ENCODE data around the gene ACOD1.
"Not testable (repeated sequence)": the region's sequence is repeated elsewhere in the genome, so short reads cannot be mapped to it uniquely, and the experiment has no call there.

The ACOD1 gene

DNA sequence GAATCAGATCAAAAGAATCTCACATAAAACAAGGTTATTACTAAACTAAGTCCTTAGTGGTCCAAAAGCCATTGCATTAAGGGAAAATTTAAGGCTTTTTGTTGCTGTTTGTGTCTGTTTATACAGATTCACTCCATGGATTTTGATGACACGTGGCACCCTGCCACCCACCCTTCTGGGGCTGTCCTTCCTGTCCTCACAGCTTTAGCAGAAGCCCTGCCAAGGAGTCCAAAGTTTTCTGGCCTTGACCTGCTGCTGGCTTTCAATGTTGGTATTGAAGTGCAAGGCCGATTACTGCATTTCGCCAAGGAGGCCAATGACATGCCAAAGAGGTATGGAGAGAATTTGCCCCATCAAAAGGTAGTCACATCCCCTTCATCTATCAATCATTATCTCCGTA lies 6.9 kb downstream of the ACOD1 start:
- DNase-seq: no peak

DNA sequence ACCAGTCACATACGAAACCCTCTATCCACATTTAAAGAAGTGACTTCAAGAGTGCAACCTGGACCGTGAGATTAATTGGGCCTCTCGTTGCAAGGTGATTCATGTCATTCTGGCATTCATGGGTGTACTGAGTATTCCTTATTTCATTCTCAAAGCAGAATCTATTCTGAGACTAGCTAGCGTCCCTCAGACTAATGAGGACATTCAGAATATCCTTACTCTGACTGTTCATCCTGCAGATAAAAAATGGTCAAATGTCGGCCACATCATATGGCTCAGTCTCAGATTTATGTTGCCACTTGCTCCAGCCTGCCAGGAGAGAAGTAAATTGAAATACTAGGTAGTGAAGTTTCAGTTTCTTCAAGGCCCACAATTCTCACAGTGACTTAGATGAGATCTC lies 7.3 kb downstream of the ACOD1 start:
- DNase-seq: no peak

DNA sequence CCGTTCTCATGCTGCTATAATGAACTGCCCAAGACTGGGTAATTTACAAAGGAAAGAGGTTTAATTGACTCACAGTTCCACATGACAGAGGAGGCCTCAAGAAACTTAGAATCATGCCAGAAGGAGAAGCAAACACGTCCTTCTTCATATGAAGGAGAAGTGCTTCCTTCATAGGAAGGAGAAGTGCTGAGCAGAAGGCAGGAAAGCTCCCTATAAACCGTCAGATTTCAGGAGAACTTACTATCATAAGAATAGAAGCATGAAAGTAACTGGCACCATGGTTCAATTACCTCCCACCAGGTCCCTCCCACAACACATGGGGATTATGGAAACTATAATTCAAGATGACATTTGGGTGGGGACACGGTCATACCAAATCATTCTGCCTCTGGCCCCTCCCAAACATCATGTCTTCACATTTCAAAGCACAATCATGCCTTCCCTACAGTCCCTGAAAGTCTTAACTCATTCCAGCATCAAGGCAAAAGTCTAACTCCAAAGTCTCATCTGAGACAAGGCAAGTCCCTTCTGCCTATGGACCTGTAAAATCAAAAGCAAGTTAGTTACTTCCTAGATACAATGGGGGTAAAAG lies 10.6 kb downstream of the ACOD1 start:
- DNase-seq: no peak

DNA sequence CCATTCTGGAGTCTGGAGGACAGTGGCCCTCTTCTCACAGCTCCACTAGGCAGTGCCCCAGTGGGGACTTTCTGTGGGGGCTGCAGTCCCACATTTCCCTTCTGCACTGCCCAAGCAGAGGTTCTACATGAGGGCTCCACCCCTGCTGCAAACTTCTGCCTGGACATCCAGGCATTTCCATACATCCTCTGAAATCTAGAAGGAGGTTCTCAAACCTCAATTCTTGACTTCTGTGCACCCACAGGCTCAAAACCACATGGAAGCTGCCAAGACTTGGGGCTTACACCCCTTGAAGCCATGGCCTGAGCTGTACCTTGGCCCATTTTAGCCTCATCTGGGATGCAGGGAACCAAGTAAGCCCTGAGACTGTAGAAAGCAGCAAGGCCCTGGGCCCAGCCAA lies 11.4 kb downstream of the ACOD1 start:
- not testable (repeated sequence) for DNase-seq

DNA sequence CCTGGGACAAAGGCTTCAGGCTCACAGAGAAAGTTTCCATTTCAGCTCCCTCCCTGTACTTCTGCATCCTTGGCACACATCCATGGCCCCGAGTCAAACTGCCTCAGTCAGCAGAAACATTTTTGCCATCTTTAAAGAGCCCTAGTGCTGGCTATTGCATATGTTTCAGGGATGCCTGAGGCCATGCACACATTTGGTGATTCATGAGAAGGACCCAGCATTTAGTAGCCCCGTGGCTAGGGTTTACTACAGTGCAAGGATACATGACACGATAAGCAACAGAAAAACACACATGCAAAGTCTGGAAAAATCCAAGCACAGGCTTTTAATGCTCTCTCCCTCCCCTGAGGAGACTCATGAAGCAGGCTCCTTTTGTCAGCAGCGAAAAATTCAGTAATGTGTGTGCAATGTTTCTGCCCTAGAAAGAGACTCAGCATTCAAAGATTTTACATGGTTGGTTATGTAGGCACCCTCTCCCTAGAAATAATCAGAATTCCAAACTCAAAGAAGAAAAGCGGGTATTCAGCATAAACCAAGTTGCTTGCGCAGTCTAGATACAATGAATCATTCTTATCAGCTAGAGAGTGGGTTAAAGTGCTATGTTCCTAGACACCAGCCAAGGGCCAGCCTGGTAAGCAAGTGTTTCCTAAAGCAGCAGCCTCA lies 17.6 kb downstream of the ACOD1 start:
- DNase-seq: no peak

DNA sequence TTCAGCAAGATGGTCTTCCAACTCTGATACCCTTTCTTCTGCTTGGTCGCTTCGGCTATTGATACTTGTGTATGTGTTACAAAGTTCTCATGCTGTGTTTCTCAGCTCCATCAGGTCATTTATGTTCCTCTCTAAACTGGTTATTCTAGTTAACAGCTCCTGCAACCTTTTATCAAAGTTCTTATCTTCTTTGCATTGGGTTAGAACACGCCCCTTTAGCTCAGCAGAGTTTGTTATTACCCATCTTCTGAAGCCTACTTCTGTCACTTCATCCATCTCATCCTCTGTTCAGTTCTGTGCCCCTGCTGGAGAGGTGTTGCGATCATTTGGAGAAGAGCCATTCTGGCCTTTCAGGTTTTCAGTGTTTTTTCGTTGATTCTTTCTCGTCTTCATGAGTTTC lies 18.7 kb downstream of the ACOD1 start:
- DNase-seq: no peak

DNA sequence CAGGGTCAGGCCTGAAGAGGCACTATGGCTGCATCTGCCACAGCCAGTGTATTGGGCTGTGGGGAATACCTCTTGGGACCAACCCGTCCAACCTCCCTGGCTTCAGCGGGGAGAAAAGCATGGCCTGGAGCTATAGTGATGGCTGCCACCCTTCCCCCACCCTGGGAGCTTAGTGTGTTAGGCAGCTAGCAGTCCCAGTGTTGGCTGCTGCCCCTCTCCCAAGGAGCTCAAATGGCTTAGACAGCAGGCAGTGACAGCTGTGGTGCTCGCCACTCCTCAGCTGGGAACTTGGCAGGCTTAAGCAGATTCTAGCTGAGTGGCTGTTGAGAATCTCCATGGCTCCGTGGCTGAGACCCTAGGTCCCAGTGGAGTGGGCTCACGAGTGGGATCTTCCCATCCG lies 19.7 kb downstream of the ACOD1 start:
- no peak for DNase-seq

DNA sequence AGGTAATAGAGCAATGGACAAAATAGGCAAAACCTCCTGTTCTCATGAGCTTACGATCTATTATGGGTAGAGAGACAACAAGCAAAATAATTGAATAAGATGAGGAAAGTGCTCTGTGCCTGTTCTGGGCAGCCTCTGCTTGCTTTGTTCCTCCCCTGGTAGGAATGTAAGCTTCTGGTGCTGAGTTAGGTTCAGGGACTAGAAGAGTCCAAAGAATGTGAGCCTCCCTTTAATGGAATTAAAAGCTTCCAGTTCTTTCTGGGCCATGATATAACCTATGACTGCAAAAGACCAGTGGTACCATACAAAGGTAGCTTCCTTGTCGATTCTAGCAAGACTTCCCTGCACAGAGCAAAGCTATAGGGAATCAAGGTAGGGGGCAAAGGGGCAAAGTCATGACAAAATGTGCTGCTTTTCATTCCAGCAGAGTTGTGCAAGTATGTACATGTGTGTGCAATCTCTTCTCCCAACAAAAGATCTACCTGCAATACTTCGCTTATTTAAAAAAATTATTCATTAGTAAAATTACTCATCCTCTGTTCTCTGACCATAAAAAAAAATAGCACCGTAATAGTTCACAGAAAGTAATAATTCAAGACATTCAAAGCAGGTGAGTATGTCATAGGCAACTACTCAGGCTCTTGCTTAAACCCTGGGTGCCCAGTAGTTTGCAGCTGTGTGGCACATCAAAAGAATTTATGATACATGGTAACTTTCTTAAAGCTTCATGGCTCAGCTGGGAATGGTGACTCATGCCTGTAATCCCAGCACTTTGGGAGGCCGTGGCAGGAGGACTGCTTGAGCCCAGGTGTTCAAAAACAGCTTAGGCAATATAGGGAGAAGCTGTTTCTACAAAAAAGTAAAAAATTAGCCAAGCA lies 21.4 kb downstream of the ACOD1 start:
- no peak for DNase-seq

DNA sequence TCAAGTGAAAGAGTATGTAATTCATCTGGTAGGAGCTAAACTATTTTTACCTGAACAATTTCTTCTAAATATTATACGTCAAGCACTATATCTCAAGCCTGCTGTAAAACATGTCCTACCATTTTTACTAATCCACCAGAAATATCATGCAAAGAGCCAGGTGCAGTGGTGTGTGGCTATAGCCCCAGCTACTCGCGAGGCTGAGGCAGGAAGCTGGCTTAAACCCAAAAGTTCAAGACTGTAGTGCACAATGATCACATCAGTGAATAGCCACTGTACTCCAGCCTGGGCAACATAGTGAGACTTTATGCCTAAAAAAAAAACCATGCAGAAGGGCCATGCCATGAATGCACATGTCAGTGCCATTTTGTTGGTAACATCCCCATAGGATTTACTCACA lies 22.9 kb downstream of the ACOD1 start:
- DNase-seq: no peak

DNA sequence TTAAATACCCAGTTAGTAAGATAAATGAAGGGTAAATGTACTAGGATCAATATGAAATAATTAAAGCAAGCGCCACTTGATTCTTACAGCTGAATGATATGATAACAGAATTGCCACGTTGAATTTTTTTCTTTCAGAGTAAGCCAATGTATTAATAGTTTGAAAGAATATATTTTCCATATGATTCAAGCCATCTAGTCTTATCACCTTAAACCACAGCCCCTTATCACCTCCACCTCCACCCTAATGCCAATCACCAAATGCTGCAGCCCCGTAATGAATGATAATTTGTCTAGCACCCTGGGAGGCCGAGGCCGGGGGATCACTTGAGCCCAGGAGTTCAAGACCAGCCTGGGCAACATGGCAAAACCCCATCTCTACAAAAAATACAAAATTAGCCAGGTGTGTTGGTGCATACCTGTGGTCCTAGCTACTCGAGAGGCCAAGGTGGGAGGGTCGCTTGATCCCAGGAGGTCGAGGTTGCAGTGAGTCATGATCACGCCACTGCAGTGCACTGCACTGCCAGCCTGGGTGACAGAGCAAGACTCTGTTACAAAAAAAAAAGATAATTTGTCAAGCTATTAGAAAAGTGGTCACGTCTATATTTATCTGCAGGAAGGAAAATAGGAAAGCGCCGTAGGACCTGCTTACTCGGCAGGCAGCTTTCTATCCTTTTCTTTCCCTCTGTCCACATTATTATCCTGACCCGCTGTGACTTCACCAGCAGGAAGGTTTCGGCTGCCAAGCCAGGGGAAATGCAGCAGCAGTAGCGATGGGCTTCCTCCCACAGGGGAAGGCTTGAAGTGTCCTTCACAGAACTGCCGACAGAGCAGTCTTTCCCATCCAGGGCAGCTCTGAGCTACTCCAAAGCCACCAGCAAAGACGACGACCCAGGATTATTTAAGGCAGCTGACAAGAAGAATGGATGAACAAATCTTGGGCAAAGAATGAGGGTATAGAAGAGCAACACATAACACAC lies 23.8 kb downstream of the ACOD1 start:
- DNase-seq: no peak

DNA sequence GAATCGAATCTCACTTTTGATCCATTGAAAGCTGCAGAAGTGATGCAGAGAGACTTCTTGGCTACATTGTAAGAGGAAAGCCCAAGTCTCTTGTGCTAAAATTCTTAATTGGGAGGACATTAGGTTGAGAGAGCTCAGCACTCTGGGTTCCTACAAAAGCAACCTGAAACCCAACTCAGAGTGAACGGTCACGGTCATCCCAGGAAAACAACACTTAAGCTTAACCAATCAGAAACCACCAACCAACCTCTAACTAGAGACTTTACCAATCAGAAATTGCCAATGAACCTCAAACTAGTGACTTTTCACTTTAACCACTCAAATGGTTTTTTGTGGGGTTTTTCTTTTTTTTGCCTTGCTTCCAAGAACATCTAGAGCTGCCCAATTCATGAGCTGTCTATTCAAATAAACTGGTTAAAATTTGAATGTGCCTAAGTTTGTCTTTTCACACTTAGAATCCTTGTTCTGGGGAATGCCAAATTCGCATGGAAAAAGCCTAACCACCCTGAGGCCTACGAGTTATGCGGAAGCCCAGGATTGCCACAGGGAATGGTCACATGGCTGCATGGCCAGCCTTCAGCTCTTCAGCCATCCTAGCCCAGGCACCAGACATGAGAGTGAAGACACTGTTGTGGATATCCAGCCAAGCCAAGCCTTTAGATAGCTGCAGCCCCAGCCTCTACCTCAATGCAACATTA lies 25.8 kb downstream of the ACOD1 start:
- DNase-seq: no peak

DNA sequence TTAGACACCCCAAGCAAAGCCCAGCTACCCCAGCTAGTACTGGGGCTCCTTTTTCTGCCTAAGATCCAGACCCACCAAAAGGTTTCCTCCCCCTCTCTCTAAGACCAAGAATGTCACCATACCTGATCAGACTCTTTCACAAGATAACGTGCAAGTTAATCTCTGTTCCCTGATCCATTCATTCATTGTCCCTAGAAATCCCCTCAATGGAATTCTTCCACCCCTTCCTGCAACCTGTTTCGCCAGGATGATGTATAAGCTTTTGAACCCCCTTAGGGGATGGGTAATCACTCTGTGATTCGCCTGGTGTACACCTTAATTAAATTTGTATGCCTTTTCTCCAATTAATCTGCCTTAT lies 26.3 kb downstream of the ACOD1 start:
- no peak for DNase-seq

DNA sequence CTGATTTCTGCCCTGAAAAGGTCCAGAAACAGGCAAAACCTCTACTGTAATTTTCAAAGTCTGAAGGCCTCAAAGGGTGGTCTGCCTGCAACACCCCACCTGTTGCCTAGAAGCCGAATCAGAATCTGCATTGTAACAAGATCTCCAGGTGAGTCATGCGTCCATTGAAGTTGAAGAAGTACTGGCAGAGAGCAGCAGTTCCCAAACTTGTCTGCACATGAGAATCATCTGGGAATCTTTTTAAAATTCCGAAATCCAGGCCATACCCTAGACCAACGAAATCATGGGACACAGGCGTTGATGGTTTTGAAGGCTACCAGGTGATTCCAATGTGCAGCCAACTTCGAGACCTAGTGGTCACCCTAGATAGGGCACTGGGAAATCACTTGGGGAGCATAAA lies 27.6 kb downstream of the ACOD1 start:
- DNase-seq: no peak

DNA sequence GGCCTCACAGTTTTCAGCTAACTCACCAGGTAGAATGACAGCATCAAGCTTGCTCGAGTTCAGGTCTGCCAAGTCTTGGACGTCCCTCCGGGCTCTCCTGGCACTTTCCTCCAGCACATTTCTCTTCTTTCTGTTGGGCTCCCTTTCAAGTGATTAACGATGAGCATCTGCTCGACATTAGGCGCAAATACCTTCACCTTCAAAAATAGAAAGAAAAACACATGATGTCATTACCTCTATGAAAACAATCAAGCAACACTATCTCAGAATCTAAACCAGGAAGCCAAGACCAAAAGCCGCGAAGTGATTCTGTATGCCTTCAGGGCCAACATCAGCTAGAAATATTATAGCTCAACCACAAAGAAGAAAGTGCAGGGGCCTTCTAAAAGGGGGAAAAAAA lies 28.2 kb downstream of the ACOD1 start:
- no peak for DNase-seq

DNA sequence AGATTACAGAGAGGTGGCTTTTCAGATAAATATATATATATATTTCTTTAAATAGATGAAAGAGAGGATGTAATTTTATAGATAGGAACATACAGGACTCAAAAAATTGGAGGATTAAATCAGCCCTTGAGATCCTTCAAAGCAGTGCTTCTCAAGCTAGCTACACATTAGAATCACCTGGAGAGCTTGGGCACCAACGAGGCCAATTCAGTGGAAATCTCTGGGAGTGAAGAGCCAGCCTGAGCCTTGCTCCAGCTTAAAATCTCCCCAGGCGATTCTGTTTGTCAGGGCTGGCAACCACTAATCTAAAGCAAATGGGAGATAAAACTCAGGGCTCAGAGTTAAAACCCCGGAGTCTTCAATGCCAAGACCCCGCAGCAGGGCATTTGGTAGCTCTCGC lies 28.6 kb downstream of the ACOD1 start:
- DNase-seq: no peak

DNA sequence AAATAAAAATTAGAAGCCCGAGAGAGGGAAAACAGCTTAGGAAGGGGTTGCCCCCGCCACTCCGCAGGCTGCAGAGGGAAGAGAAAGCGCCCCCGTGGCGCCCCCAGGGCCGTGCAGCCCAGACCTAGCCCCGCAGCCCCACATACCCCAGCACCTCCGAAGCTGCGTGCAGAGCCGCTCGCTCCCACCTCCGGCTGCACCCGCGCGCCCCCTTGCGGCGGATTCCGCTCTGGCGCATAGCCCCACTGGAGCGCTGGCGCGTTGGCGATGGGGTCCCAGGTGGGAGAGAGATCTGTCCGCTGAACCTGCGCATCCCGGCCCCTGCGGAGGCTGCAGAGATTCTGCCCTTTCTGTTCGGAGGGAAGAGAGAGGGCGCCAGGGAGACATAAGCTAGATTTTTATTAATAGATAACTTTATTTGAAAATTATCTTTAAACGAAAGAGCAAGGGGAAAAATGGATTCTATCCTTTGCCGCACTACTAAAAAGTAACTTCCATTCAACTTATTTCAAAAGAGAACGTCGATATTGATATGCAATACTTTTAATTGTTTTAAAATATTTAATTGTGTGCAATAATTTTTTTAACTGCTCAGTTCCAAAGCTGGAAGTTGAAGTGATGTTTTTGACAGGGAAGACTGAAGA lies 31.9 kb downstream of the ACOD1 start:
- peak; percentile 71 for DNase-seq

DNA sequence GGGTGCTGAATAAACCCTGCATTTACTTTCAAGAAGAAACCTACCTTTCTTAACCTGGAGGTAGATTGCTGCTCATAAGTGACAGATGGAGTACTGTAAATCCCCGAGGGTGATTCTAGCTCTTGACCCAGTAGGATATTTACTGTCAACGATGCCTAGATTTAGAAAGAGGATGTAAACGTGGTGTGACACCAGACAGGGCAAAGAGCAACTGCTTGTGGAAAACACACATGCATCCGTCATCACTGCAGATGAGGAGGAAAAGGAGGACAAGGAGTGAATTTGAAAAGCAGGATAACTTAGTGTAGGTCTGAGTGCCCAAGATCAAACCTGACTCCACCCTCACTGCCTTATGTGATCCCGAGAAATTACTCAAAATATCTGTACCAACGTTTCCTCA lies 33.8 kb downstream of the ACOD1 start:
- DNase-seq: no peak

DNA sequence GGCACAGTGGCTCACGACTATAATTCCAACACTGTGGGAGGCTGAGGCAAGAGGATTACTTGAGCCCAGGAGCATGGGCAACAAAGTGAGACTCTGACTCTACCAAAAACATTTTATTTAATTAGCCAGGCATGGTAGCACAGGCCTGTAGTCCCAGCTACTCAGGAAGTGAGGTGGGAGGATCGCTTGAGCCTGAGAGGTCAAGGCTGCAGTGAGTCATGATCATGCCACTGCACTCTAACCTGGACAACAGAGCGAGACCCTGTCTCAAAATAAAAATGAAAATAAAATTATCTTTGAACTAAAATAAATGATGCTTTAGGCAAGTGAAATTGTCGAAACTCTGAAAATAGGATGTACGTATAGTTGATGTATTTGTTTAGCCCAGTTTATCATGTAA lies 35.4 kb downstream of the ACOD1 start:
- DNase-seq: no peak

DNA sequence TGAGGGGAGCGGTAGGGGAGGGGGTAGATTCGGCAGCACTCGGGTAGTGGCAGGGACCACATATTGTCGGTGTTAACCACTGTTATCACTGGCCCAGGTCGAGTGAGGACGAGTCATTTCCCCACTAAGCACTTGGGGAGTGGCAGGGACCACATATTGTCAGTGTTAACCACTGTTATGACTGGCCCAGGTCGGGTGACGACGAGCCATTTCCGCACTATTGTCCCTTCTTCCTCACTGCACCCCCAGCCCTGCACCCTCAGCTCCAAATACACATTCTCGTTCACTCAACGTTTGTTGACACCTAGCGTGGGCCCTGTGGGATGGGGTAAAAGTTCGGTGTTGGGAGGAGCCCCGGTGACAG lies 43.1 kb downstream of the ACOD1 start:
- DNase-seq: no peak

DNA sequence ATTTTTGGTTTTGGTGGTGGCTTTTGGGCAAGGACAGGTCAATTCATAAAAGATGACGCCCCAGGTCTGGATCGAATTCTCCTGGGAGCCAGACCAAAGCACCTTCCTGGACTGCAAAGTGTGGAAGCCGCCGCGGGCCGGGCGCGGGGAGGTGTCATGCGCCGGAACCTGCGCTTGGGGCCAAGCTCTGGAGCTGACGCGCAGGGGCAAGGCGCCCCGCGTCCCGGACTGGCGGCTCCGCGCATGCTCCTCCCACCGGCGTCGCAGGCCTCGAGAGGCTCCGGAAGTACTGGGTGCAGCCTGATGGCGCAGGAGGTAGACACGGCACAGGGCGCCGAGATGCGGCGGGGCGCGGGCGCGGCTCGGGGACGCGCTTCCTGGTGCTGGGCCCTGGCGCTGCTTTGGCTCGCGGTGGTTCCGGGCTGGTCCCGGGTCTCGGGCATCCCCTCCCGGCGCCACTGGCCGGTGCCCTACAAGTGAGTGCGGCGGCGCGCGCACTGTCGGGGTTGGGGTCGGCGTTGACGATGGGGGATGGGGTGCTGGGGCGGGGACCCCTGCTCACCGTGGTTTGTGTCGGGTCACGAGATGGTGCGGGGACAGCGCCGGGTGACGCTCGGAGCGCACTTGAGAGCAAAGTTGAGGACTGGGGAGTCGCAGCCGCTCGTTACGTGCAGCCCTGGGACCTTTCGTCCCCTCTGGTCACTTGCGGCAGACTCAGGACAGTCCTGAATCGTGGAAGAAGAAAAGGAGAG lies 43.7 kb downstream of the ACOD1 start, which contains the start of gene CLN5:
TSS of gene CLN5 (plus strand) at position 286 of the 752 bp plus-strand sequence. CDS start at position 304, 18 bp downstream.
- peak; percentile 91 for DNase-seq

DNA sequence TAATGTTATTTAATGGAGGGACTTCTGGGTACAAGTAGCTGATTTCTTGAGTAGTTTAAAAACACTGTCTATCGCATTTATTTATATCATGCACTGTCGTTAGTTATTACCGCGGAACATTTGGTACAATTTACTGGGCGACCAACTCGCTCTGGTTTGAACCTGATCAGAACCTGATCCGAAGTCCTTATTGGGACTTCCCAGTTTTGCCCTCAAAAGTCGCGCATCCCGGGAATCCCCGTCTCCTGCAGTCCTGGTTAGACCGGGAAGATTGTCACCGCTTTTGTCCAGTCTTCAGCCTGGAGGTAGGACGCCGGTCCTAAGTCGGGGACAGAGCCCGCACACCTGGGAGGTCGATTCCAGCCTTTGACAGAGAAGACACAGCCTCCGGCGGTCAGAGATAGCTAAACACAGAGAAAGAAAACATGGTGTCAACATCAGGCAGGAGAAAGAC lies 44.3 kb downstream of the ACOD1 start:
- DNase-seq: peak; percentile 57

Data from midbrain (tissue), 1 donor.